ENCODE results near the gene RNF138. TPM values are rescaled to one million over a fixed set of nuclear protein-coding genes. Genes with fewer than 3 reads are reported as not detected.

Gene RNF138
- total RNA-seq, 1 experiment from 2014 or later = 103 TPM

DNA sequence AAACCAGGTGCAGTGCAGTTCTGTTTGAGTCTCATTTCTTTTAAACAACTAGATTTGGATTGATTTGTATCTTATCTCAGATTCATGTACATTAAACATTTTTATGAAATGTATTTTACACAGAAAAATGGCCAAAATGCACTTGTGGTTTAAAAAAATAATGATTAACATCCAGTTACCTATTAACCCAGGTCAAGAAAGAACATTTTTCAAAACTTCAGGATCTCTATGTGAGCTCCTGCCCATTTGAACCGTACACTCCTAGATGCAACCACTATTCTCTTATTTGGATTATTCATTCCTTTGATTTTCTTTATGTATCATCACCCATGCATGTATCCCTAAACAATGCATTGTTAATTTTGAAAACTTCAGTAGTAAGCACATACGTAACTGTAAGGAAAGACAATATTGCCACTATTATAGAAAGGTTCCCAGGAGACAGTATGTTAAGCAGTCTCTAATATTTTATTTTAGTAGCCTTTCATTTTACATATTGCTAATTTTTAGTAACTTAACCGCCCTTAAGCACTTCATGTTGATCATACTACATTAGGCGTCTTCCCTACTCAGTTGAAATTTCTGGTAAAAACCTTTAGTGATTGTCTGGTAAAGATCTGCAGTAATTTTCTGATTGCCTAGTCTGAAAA, 22.7 kb downstream of the RNF138 start (continued):
- TF ChIP-seq, protein P1, sequence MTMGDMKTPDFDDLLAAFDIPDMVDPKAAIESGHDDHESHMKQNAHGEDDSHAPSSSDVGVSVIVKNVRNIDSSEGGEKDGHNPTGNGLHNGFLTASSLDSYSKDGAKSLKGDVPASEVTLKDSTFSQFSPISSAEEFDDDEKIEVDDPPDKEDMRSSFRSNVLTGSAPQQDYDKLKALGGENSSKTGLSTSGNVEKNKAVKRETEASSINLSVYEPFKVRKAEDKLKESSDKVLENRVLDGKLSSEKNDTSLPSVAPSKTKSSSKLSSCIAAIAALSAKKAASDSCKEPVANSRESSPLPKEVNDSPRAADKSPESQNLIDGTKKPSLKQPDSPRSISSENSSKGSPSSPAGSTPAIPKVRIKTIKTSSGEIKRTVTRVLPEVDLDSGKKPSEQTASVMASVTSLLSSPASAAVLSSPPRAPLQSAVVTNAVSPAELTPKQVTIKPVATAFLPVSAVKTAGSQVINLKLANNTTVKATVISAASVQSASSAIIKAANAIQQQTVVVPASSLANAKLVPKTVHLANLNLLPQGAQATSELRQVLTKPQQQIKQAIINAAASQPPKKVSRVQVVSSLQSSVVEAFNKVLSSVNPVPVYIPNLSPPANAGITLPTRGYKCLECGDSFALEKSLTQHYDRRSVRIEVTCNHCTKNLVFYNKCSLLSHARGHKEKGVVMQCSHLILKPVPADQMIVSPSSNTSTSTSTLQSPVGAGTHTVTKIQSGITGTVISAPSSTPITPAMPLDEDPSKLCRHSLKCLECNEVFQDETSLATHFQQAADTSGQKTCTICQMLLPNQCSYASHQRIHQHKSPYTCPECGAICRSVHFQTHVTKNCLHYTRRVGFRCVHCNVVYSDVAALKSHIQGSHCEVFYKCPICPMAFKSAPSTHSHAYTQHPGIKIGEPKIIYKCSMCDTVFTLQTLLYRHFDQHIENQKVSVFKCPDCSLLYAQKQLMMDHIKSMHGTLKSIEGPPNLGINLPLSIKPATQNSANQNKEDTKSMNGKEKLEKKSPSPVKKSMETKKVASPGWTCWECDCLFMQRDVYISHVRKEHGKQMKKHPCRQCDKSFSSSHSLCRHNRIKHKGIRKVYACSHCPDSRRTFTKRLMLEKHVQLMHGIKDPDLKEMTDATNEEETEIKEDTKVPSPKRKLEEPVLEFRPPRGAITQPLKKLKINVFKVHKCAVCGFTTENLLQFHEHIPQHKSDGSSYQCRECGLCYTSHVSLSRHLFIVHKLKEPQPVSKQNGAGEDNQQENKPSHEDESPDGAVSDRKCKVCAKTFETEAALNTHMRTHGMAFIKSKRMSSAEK (CRISPR knock-in tag; IDR thresholded peaks at IDR 0.05; ENCODE audit: borderline replicate concordance) = no peak
- TF ChIP-seq CREM (CRISPR knock-in tag; IDR thresholded peaks at IDR 0.05) (no peak), ZNF423 (CRISPR knock-in tag; IDR thresholded peaks at IDR 0.05) (no peak), TP53 (CRISPR knock-in tag; IDR thresholded peaks at IDR 0.05) (no peak), IRF2 (CRISPR knock-in tag; IDR thresholded peaks at IDR 0.05; ENCODE audit: borderline replicate concordance, low read depth) (no peak), ETV6 (CRISPR knock-in tag; IDR thresholded peaks at IDR 0.05) (no peak), ATF1 (CRISPR knock-in tag; IDR thresholded peaks at IDR 0.05) (no peak), OVOL2 (CRISPR knock-in tag; IDR thresholded peaks at IDR 0.05; ENCODE audit: borderline replicate concordance) (no peak), TEAD4 (CRISPR knock-in tag; IDR thresholded peaks at IDR 0.05) (no peak)
- TF ChIP-seq, protein P2, sequence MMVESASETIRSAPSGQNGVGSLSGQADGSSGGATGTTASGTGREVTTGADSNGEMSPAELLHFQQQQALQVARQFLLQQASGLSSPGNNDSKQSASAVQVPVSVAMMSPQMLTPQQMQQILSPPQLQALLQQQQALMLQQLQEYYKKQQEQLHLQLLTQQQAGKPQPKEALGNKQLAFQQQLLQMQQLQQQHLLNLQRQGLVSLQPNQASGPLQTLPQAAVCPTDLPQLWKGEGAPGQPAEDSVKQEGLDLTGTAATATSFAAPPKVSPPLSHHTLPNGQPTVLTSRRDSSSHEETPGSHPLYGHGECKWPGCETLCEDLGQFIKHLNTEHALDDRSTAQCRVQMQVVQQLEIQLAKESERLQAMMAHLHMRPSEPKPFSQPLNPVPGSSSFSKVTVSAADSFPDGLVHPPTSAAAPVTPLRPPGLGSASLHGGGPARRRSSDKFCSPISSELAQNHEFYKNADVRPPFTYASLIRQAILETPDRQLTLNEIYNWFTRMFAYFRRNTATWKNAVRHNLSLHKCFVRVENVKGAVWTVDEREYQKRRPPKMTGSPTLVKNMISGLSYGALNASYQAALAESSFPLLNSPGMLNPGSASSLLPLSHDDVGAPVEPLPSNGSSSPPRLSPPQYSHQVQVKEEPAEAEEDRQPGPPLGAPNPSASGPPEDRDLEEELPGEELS (CRISPR knock-in tag; IDR thresholded peaks at IDR 0.05) = no peak
- TF ChIP-seq, protein P3, sequence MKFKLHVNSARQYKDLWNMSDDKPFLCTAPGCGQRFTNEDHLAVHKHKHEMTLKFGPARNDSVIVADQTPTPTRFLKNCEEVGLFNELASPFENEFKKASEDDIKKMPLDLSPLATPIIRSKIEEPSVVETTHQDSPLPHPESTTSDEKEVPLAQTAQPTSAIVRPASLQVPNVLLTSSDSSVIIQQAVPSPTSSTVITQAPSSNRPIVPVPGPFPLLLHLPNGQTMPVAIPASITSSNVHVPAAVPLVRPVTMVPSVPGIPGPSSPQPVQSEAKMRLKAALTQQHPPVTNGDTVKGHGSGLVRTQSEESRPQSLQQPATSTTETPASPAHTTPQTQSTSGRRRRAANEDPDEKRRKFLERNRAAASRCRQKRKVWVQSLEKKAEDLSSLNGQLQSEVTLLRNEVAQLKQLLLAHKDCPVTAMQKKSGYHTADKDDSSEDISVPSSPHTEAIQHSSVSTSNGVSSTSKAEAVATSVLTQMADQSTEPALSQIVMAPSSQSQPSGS (CRISPR knock-in tag; IDR thresholded peaks at IDR 0.05; ENCODE audit: borderline replicate concordance, low read depth) = no peak
- TF ChIP-seq, protein P4, sequence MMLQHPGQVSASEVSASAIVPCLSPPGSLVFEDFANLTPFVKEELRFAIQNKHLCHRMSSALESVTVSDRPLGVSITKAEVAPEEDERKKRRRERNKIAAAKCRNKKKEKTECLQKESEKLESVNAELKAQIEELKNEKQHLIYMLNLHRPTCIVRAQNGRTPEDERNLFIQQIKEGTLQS (CRISPR knock-in tag; conservative IDR thresholded peaks at IDR 0.05) = no peak

- Mint-ChIP-seq H3K9me3 (no peaks in the 10 kb centered on the region), H3K4me1 (no peaks in the 10 kb centered on the region), H3K27ac (no peak overlapping the region), H3K36me3 (peaks cover 33% of the 10 kb centered on the region), H3K4me3 (no peak overlapping the region), H3K27me3 (ENCODE audit: low read depth) (no peaks in the 10 kb centered on the region)
- TF ChIP-seq ZBTB43 (CRISPR knock-in tag; IDR thresholded peaks at IDR 0.05) (no peak), CREM (CRISPR knock-in tag; IDR thresholded peaks at IDR 0.05) (no peak), JUN (CRISPR knock-in tag; IDR thresholded peaks at IDR 0.05) (no peak), ZNF425 (CRISPR knock-in tag; conservative IDR thresholded peaks at IDR 0.05) (no peak), NR3C1 (CRISPR knock-in tag; conservative IDR thresholded peaks at IDR 0.05; ENCODE audit: low read depth) (no peak), ATF1 (CRISPR knock-in tag; IDR thresholded peaks at IDR 0.05) (no peak), ESRRA (CRISPR knock-in tag; IDR thresholded peaks at IDR 0.05; ENCODE audit: borderline replicate concordance) (no peak), RORB (CRISPR knock-in tag; IDR thresholded peaks at IDR 0.05) (no peak)
- ChIA-PET POLR2A (interaction anchor here (0.6 kb wide), 1 partner anchor 268 kb away, joined by 3 read pairs; no protein-coding TSS in a partner anchor), CTCF (no interaction called here)
- DNase-seq (ENCODE audit: low spot score) (no peak), ATAC-seq (no peak)
These were observed 30.4 kb downstream of the RNF138 start for GRCh38 chr18:32122039-32122438.
